ENCODE data around the gene DENND1A.
"Not testable (repeated sequence)": the region's sequence is repeated elsewhere in the genome, so short reads cannot be mapped to it uniquely, and the experiment has no call there.

DENND1A gene

GRCh38 chr9:123816817-123817472 lies 113.0 kb downstream of the DENND1A start:
- DNase-seq (ENCODE audit: extremely low spot score) = no peak
- ChIA-PET CTCF (no interaction called here), POLR2A (no interaction called here)
- no peak for TF ChIP-seq CTCF (IDR thresholded peaks at IDR 0.05; ENCODE audit: control extremely low read depth, extremely low read depth, low read depth, missing control alignments)

- CTCF ChIA-PET = interaction anchor here (1.5 kb wide), 1 partner anchor 9 kb away, joined by 3 read pairs; no protein-coding TSS in a partner anchor
- DNase-seq (ENCODE audit: extremely low spot score); POLR2A ChIA-PET: not testable (repeated sequence)
These were observed 114.1 kb downstream of the DENND1A start for GRCh38 chr9:123815856-123816255.

- TF ChIP-seq CTCF (IDR thresholded peaks at IDR 0.05; ENCODE audit: control extremely low read depth, extremely low read depth, low read depth, missing control alignments) = no peak
- CTCF ChIA-PET = interaction anchor here (1.5 kb wide), 1 partner anchor 10 kb away, joined by 3 read pairs; no protein-coding TSS in a partner anchor
- DNase-seq (ENCODE audit: extremely low spot score) = no peak
- POLR2A ChIA-PET = no interaction called here
These were observed 115.4 kb downstream of the DENND1A start for GRCh38 chr9:123814496-123814895.

- no peak for TF ChIP-seq CTCF (IDR thresholded peaks at IDR 0.05; ENCODE audit: control extremely low read depth, extremely low read depth, low read depth, missing control alignments)
- no peak for DNase-seq (ENCODE audit: extremely low spot score)
- ChIA-PET CTCF (no interaction called here), POLR2A (no interaction called here)
These were observed 116.9 kb downstream of the DENND1A start for GRCh38 chr9:123812984-123813383.

GRCh38 chr9:123807251-123807650 lies 122.7 kb downstream of the DENND1A start:
- TF ChIP-seq CTCF (IDR thresholded peaks at IDR 0.05; ENCODE audit: control extremely low read depth, extremely low read depth, low read depth, missing control alignments) = no peak
- POLR2A ChIA-PET = no interaction called here
- no peak for DNase-seq (ENCODE audit: extremely low spot score)
- CTCF ChIA-PET = no interaction called here

GRCh38 chr9:123806829-123807228 lies 123.1 kb downstream of the DENND1A start:
- TF ChIP-seq CTCF (IDR thresholded peaks at IDR 0.05; ENCODE audit: control extremely low read depth, extremely low read depth, low read depth, missing control alignments) = no peak
- CTCF ChIA-PET = no interaction called here
- POLR2A ChIA-PET = no interaction called here
- no peak for DNase-seq (ENCODE audit: extremely low spot score)

- POLR2A ChIA-PET = interaction anchor here (0.6 kb wide), 1 partner anchor 121 kb away, joined by 6 read pairs; no protein-coding TSS in a partner anchor
- DNase-seq (ENCODE audit: extremely low spot score) = no peak
- TF ChIP-seq CTCF (IDR thresholded peaks at IDR 0.05; ENCODE audit: control extremely low read depth, extremely low read depth, low read depth, missing control alignments) = no peak
- CTCF ChIA-PET = no interaction called here
These were observed 131.7 kb downstream of the DENND1A start for GRCh38 chr9:123798195-123798594.

All from GM10248 (cell line).